Urothelium cell line (cell line): ENCODE data around the gene KCTD8.
A peak's percentile ranks its signal among the peaks of the same experiment; 100 is the strongest.

Experiments used
- DNase-seq: peaks from one replicate; pipeline ENCODE4 v3.0.0; 2011; ENCODE audit warnings: low spot score, mixed read lengths
- FAIRE-seq: peaks from 2 replicates; lab custom pipeline; 2011; peaks lifted over from hg19 to GRCh38; lab: Jason Lieb, UNC

The KCTD8 gene

GRCh38 chr4:44448521-44449461, at the start of gene KCTD8:
Gene KCTD8, minus strand, starts transcription at chr4:44448809.
- DNase-seq (peak; percentile 95), FAIRE-seq (peak; percentile 20)

GRCh38 chr4:44494810-44495701, 46.4 kb upstream of the KCTD8 start:
- FAIRE-seq (no peak), DNase-seq (no peak)

GRCh38 chr4:44493924-44494323, 45.3 kb upstream of the KCTD8 start:
- DNase-seq (peak; percentile 60), FAIRE-seq (no peak)

DNA sequence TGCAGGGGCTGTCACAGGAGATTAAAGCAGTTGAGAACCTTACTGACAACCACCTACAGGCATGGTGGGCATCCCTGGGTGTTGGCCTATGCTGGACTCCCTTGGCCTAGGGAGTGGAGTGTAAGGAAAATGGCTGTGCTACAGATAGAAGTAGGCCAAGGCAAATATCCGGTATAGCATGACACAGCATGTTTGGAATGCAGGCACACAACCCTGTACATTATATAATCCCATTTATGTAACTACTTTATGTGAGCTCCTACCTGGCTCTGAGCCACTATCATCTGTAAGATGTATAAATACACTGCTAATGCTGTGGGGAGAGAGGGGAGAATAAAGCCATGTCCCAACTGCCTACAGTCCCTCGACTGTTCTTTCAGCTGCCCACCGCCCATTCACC, 38.7 kb upstream of the KCTD8 start:
- DNase-seq (peak; percentile 19), FAIRE-seq (no peak)

DNA sequence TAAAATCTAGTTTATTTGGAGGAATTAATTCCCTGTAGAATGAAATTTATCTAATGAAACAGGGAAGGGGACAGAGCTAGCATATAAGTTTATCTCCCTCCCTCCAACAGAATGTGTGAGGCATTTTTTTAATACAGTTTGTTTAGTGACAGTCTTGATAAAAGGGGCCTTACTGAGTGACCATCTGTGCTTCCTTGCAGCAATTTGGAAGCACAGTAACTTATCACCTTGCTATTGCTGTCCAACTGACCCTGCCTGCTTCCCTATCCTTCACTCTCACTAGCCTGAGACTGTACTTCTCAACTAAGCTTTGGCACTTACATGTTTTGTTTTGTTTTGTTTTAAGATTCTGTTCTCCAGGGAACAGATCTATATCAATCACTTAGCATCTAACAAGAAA, 31.1 kb upstream of the KCTD8 start:
- DNase-seq (no peak), FAIRE-seq (peak; percentile 9)

DNA sequence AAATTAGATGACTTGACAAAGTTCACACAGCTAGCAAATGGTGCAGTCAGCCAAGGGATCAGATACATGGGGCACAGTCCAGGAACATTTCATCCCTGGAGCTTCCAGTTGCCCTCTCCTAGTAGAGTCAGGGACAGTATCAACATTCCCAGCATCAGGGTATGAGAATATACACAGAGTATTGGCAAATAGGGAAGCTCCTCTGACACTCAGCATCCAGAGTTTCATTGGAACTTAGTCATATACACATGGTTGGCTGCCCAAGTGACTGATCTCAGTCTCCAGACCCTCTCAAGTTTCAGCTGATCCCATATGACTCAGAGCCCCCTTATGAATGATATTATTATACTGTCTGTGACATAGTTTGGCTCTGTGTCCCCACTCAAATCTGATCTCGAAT, 13.7 kb upstream of the KCTD8 start:
- FAIRE-seq = no peak
- no peak for DNase-seq

DNA sequence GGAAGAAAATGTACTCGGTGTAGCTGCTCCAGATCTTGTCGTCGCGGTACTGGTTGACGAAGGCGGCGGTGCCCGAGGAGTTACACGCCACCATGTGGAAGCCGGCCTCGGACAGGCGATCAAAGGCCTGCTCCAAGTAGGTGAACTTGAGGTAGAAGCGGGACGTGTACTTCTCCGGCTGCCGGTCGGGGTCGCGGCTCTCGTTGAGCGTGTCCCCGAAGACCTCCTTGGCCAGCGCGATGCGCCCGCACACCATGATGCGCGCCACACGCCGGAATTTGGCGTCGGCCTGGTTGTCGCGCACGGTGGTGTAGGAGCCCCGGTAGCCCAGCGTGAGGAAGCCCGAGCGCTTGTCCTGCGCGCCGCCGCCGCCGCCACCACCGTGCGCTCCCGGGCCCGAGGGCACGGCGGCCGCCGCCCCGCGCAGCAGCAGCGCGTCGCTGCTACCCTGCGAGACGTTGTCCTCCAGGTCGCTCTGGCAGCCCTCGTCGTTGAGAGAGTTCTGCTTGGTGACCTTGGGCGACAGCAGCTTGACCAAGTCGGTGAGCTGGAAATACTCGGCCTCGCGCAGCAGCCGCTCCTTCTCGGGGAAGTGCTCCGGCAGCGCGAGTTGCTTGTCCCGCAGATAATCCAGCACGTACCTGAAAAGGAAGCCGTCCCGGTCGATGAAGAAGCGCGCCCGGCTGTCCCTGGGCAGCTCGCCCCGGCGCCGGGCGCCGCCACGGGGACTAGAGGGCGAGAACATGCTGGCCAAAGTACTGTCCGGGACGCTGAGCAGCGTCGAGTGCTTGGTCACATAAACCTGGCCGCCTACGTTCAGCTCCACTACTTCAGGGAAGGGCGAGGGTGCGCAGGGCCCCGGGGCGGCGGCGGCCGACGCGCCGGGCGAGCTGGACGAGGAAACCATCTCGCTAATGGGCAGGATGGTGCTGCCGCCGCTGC, 775 bp downstream of the KCTD8 start:
- FAIRE-seq (peak; percentile 66), DNase-seq (peak; percentile 21)

DNA sequence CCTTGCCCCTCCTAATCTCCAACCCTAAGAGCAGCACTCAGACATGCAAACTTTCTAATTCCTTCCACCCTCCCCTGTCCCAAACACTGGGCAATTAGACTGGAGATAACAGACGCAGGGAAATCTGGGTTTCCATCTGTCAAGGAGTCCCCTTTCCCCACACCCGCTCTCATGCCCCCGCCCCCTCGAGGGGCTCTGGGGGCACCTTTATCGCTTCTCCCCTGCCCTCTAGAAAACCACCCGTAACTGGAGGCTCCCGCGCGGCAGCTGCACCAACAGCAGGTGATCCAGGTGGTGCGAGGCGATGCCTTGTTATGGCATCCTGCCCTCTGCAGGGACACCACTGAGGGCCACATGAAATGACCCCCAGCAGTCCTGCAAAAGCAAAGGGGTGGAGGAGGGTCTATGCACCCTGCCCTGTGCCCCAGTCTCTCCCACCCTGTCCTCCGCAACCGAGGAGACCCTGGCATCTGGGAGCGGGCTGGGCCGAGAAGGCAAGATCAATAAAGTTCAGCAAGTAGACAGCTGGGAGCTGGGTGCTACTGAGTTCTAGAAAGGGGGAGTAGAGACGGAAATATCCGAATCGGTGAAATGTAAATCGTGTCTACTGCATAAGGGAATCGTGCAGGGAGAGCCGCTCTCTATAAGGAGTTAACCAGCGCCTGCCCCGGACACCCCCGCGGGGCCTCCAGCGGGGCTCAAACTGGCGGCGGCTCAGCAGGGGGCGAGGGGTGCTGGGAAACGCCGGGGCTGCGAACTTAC, 1.6 kb downstream of the KCTD8 start:
- FAIRE-seq (peak; percentile 40), DNase-seq (peak; percentile 10)

DNA sequence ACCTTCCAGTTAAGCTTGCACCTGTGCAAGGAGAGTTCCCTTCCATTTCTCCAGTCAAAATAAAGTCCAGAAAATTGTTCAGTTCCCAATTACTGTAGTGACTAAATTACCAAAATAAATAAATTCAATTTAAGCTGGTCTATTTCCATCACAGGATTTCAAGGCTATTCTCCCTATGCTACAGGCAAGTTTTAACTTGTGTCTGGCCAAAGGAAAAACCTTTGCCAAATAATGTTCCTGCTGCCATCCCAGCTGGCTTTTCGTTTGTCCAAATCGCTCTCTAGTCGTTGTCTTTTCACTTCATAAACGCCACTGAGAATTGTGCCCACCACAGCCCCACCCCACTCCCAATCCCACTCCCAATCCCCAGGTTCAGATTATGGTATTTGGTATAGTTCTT, 2.4 kb downstream of the KCTD8 start:
- DNase-seq = no peak
- no peak for FAIRE-seq

- FAIRE-seq = no peak
- no peak for DNase-seq
These were observed 9.9 kb downstream of the KCTD8 start for GRCh38 chr4:44438687-44439086.

- no peak for DNase-seq
- FAIRE-seq = no peak
These were observed 14.4 kb downstream of the KCTD8 start for GRCh38 chr4:44434247-44434646.

DNA sequence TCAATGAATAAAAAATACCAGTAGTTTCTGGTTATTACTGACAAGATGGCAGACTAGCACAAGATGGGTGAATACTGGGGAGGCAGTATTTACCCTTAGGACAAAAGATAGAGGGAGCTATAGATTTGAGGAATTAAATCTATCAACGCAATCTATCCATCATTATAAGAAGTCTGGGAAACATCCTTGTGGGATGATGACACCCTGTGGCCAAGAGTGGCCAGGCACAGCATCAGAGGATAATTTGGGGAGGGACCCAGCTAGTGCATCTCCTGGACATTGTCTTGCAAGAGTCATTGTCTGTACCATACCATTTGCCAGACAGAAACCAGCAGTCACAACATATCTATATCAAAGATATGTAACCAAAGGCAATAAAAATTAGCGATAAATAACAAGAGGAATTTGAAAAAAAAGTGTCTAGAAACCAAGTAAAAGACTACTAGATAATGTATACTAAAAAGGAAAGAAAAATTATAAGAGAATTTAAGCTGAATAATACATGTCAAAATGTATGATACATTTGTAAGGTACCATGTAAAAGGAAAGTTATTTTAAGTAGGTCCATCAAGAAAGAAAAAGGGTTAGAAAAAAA, 22.9 kb downstream of the KCTD8 start:
- DNase-seq (peak; percentile 40), FAIRE-seq (no peak)

DNA sequence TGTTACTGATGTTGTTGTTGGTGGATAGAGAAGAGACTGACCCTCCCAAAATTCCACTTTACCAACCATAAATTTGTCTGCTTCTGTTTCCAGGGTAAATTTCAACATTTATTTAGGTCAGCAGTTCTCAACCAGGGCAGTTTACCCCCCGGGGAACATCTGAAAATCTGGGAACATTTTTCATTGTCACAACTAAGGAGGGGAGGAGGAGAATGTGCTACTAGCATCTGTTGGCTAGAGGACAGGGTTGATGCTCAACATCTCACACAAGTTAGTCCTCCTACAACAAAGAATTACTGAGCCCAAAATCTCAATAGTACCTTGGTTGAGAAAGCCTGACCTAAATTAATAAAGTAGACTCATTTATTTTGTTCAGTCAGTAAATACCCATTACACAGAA, 25.7 kb downstream of the KCTD8 start:
- DNase-seq (no peak), FAIRE-seq (no peak)

DNA sequence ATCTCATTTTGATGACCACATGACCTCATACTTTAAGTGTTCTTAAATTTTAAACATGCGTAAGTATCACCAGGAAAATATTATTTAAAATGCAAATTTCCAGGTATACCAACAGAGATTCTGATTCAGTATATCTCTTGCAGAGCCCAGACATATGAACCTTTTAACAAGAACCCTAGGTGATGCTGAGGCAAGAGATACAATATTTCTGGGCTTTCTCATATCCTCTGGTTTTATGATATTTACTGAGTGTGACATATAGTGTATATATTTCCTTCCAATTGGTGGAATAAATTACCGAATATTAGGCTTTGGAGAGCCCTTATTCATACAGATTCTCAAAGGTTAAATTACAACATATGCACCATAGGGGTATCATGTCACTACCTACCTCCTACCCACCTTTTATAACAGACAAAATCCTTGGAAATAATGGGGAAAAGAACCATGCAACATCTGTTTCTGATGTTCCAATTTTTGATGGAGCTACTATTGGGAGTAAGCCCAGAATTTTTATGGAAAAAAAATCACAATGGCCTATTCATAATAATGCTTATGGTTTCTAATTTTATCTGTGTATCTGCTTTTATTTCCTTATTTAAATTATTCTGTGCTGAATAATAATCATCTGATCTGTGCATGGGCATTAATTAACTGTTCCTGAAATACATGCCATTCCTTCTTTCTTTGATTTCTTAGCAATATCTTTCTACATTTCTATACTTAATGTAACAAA, 27.1 kb downstream of the KCTD8 start:
- no peak for FAIRE-seq
- no peak for DNase-seq

- no peak for FAIRE-seq
- DNase-seq = no peak
These were observed 33.4 kb downstream of the KCTD8 start for GRCh38 chr4:44415251-44415650.

DNA sequence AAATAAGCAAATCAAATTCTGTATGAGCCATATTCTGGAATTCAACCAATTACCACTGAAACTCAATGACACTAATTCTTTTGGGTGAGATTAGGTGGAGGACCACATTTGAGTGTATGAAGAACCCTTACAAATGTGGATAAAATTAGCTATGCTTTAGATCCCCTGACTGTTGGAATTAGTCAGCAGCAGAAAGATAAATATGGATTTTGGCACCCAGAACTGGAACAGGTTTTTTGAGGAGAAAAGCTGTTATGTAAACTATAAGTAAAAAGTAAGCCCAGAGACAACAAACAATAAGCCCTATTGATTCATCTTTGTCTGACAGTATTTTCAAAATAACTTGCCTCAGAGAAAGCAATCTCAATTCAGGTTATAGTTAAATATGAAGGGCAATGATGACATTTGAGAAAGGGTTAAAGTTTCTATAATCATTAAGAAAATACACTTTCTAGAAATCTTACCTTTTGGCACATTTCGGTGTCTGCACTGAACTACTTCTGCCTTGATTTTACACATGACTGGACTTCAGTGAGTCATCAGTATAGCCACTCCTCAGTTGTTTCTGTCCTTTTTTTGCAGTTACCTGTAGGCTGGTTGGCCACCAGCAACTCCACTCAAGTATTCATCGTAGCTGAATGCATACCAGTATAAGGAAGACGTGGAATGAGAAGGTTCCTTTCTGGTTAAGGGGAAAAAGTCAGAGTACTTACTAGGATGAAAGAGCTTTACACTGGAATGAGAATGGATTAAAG, 80.0 kb downstream of the KCTD8 start:
- DNase-seq = peak; percentile 8
- FAIRE-seq = no peak

DNA sequence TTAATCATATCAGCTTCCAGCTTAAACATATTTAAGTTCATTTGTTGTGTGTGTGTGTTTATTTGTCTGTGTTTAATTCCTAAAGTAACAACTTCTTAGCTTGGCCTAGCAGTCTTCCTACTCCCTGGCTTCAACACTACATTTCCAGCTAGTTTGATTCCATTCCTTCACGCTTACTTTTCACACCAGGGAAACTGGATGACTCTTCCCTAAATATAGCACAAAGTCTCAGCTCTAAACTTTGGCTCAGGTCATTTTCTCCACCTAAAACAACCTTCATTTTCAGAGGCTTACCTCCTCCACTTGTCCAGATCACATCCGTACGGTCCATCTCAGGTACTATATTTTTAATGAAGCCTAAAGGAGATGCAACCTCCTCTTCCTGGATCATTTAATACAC, 94.4 kb downstream of the KCTD8 start:
- FAIRE-seq = no peak
- no peak for DNase-seq

DNA sequence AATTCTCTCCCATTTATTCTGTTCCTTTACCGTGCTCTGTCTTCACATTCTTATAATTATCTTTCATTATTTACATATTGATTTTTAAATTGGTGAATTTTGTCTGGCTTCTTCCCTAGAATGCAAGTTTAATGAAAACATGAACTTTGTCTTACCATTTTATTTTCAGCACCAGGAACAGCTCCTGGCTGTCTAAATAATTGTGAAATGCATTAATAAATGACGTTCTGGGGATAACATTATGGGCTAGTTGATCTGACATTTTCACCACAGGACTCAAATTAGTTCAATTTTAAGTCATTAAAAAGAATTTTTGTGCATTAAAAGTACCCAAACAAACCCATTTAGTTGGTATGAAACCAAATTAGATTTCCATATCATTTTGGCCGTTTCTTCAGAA, 97.5 kb downstream of the KCTD8 start:
- no peak for DNase-seq
- FAIRE-seq = no peak
